Hippocampal formation (tissue), 2 donors: Measurements from ENCODE around the gene ZNF12.
"Not testable (repeated sequence)": the region's sequence is repeated elsewhere in the genome, so short reads cannot be mapped to it uniquely, and the experiment has no call there.

ENCODE experiments used
- DNase-seq, 2 donors: peaks; one replicate each; lab custom pipeline; 2025; lab: John Stamatoyannopoulos, UW

The ZNF12 gene

GRCh38 chr7:6706666-6707407 is at the start of gene ZNF12:
TSS of gene ZNF12 (minus strand) at chr7:6706947. CDS start at chr7:6705173, 1,774 bp downstream.
- DNase-seq, result peak; percentile 85 to 86

GRCh38 chr7:6753964-6754363 is 47.2 kb upstream of the ZNF12 start, which contains the start of gene RSPH10B2:
TSS of gene RSPH10B2 (plus strand) at chr7:6754103. CDS start at chr7:6757678, 3,575 bp downstream.
- not testable (repeated sequence) for DNase-seq

- not testable (repeated sequence) for DNase-seq
Measured at GRCh38 chr7:6750173-6750572, 43.4 kb upstream of the ZNF12 start.

- DNase-seq, result not testable (repeated sequence)
Measured at GRCh38 chr7:6749335-6749734, 42.6 kb upstream of the ZNF12 start.

GRCh38 chr7:6744410-6745100 is 37.8 kb upstream of the ZNF12 start:
- DNase-seq, result not testable (repeated sequence)

GRCh38 chr7:6738415-6738814 is 31.7 kb upstream of the ZNF12 start:
- DNase-seq, result not testable (repeated sequence)

- no peak for DNase-seq
Measured at GRCh38 chr7:6730343-6730633, 23.5 kb upstream of the ZNF12 start.

GRCh38 chr7:6729492-6730342 is 23.0 kb upstream of the ZNF12 start:
- DNase-seq, result peak; percentile 89 to 93

GRCh38 chr7:6728893-6729491 is 22.2 kb upstream of the ZNF12 start:
- DNase-seq, result not testable (repeated sequence)

GRCh38 chr7:6727663-6728062 is 20.9 kb upstream of the ZNF12 start:
- DNase-seq, result no peak

GRCh38 chr7:6726341-6726740 is 19.6 kb upstream of the ZNF12 start:
- not testable (repeated sequence) for DNase-seq

GRCh38 chr7:6725003-6725402 is 18.3 kb upstream of the ZNF12 start:
- no peak for DNase-seq

- DNase-seq, result not testable (repeated sequence)
Measured at GRCh38 chr7:6724351-6724750, 17.6 kb upstream of the ZNF12 start.

- DNase-seq, result no peak
Measured at GRCh38 chr7:6718124-6718523, 11.4 kb upstream of the ZNF12 start.

- DNase-seq, result not testable (repeated sequence)
Measured at GRCh38 chr7:6715898-6716297, 9.2 kb upstream of the ZNF12 start.

GRCh38 chr7:6714360-6714759 is 7.6 kb upstream of the ZNF12 start:
- DNase-seq, result no peak

- DNase-seq, result no peak
Measured at GRCh38 chr7:6709808-6710207, 3.1 kb upstream of the ZNF12 start.

GRCh38 chr7:6708304-6708703 is 1.6 kb upstream of the ZNF12 start:
- no peak for DNase-seq

- DNase-seq, result no peak
Measured at GRCh38 chr7:6705959-6706665, 635 bp downstream of the ZNF12 start.

- DNase-seq, result no peak
Measured at GRCh38 chr7:6701860-6702259, 4.9 kb downstream of the ZNF12 start.

GRCh38 chr7:6700793-6701192 is 6.0 kb downstream of the ZNF12 start:
- no peak for DNase-seq
